ENCODE measurements around the gene MUS81.

MUS81 gene

DNA sequence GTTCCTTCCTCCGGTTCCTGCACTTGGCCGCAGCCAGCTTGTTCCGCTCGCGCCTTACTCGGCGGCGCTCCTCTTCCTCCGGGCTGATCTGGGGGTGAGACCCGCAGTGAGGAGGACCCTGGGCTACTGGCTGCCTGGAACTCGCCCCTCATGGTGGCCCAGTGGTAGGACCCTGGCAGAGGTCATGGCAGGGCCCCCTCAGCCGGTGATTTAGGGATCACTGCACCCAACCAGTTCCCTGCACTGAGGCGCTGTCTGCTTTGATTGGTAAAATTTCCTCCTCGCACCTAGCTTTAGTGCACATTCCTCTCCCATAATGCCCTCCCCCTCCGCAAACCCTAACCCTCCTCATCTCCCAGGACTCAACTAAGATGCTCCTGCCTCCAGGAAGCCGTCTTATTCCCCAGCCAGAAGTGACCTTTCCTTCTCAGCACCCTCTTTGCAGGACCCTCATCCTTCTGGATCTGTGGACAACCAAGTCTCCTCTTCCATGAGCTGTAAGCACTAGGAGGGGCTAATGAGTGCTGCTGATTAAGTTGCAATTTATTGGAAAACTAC, 33.9 kb downstream of the MUS81 start:
- no peak overlapping the region for H3K27ac ChIP-seq (ENCODE audit: low read length)
- H3K4me1 ChIP-seq (ENCODE audit: insufficient read depth, low read length) = peaks cover 47% of the 10 kb centered on the region
- peaks cover 12% of the 10 kb centered on the region for H3K79me2 ChIP-seq (ENCODE audit: insufficient read depth, low read length)
- peaks cover 21% of the 10 kb centered on the region; the same call in 1 of the 2 replicates for H4K20me1 ChIP-seq (ENCODE audit: insufficient read depth, low read length)
- H3K4me2 ChIP-seq (ENCODE audit: insufficient read depth, low read length) = no peak overlapping the region
- no peak overlapping the region for H3K4me3 ChIP-seq (ENCODE audit: low read depth in 1 of 2, low read length in 2 of 2)
- no peaks in the 10 kb centered on the region for H3K9me3 ChIP-seq (ENCODE audit: insufficient read depth, low read length, severe bottlenecking)
- DNase-seq = no peak
- peaks cover 10% of the 10 kb centered on the region for H3K27me3 ChIP-seq (ENCODE audit: insufficient read depth, low read length, poor library complexity)
- no peaks in the 10 kb centered on the region for H3K36me3 ChIP-seq (ENCODE audit: insufficient read depth, low read length)
- no peak overlapping the region for H2AFZ ChIP-seq (ENCODE audit: low read depth, low read length)
- ATAC-seq (ENCODE audit: insufficient read depth, low read depth) = no peak
- no peak overlapping the region for H3K9ac ChIP-seq (ENCODE audit: low read depth, low read length)
- TF ChIP-seq, protein P1, sequence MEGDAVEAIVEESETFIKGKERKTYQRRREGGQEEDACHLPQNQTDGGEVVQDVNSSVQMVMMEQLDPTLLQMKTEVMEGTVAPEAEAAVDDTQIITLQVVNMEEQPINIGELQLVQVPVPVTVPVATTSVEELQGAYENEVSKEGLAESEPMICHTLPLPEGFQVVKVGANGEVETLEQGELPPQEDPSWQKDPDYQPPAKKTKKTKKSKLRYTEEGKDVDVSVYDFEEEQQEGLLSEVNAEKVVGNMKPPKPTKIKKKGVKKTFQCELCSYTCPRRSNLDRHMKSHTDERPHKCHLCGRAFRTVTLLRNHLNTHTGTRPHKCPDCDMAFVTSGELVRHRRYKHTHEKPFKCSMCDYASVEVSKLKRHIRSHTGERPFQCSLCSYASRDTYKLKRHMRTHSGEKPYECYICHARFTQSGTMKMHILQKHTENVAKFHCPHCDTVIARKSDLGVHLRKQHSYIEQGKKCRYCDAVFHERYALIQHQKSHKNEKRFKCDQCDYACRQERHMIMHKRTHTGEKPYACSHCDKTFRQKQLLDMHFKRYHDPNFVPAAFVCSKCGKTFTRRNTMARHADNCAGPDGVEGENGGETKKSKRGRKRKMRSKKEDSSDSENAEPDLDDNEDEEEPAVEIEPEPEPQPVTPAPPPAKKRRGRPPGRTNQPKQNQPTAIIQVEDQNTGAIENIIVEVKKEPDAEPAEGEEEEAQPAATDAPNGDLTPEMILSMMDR (IDR thresholded peaks at IDR 0.05; ENCODE audit: borderline replicate concordance, extremely low read depth, low read length, poor library complexity, severe bottlenecking) = no peak
- no peak for TF ChIP-seq EZH2 (IDR thresholded peaks at IDR 0.05; ENCODE audit: borderline replicate concordance, low read depth, low read length, severe bottlenecking)

DNA sequence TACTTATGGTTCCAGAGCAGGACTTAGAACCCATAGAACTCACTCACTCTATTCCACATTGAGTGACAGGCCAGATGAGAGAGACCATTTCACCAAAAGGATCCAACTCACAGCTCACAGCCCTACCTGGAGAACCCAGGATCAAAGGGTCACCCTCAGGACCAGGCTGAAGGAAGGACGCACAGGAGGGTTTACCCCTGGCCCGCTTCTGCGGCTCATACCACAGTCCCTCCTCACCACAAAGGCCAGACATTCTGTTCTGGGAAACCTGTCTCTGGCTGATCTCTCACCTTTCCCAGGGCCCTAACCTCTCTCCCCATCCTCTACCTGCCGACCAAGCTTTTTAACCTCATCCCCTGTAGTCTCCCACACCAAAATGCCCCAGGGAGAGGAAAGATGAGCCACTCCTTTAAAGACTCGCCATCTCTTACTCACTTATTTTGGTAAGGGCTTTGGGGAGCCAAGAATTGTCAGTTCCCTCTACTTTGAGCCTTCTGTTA, 35.3 kb downstream of the MUS81 start:
- Histone ChIP-seq H3K79me2 (ENCODE audit: insufficient read depth, low read length) (peaks cover 12% of the 10 kb centered on the region), H3K4me1 (ENCODE audit: insufficient read depth, low read length) (peaks cover 49% of the 10 kb centered on the region), H3K36me3 (ENCODE audit: insufficient read depth, low read length) (no peaks in the 10 kb centered on the region), H3K9ac (ENCODE audit: low read depth, low read length) (no peak overlapping the region), H3K4me2 (ENCODE audit: insufficient read depth, low read length) (no peak overlapping the region), H4K20me1 (ENCODE audit: insufficient read depth, low read length) (peaks cover 25% of the 10 kb centered on the region; the same call in 1 of the 2 replicates), H3K27me3 (ENCODE audit: insufficient read depth, low read length, poor library complexity) (peaks cover 24% of the 10 kb centered on the region), H3K4me3 (ENCODE audit: low read depth in 1 of 2, low read length in 2 of 2) (no peak overlapping the region), H3K9me3 (ENCODE audit: insufficient read depth, low read length, severe bottlenecking) (no peaks in the 10 kb centered on the region), H2AFZ (ENCODE audit: low read depth, low read length) (no peak overlapping the region), H3K27ac (ENCODE audit: low read length) (no peak overlapping the region)
- TF ChIP-seq, protein P1 (IDR thresholded peaks at IDR 0.05; ENCODE audit: borderline replicate concordance, extremely low read depth, low read length, poor library complexity, severe bottlenecking) = no peak
- no peak for TF ChIP-seq EZH2 (IDR thresholded peaks at IDR 0.05; ENCODE audit: borderline replicate concordance, low read depth, low read length, severe bottlenecking)
- ATAC-seq (ENCODE audit: insufficient read depth, low read depth) (no peak), DNase-seq (no peak)

DNA sequence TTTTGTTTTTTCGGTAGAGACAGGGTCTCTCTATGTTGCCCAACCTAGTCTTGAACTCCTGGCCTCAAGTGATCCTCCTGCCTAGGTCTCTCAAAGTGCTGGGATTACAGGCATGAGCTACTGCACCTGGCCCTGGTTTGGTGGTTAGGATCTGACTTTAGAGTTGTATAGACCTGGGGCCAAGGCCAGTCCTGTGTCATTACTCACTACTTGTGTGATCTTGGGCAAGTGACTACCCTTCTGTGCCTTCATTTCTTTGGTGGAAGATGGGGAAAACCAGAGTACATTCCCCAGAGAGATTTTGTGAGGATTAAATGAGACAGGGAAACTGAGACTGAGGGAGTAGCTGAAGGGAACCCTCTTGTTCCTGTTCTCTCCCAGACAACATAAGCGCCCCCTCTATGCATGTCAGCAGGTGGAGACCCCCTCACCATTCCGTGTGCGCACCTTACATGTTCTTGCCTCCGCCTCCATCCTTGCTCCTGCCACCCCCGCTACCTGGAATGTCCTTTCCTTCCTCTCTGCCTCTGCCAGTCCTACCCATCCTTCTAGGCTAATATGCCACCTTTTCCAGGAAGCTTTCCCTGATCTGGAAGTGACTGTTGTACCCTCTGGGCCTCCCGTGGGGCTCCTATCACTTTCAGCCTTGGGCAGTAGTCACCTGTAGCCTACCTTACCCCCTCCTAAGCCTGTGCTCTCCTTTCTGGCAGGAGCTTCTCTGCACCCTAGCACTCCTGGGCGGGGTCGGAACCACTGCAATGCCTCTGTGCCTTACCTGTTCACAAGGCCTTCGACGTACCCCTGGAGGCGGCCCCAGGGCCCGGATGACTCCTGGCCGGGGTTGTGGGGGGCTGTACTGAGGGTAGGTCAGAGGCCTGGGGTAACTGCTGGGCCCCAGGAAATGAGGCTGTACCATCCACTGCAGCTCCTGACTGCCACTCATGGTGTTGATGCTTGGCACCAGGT, 36.1 kb downstream of the MUS81 start:
- H3K4me2 ChIP-seq (ENCODE audit: insufficient read depth, low read length) = no peak overlapping the region
- H3K36me3 ChIP-seq (ENCODE audit: insufficient read depth, low read length) = no peaks in the 10 kb centered on the region
- no peak overlapping the region for H3K4me3 ChIP-seq (ENCODE audit: low read depth in 1 of 2, low read length in 2 of 2)
- no peaks in the 10 kb centered on the region for H3K9me3 ChIP-seq (ENCODE audit: insufficient read depth, low read length, severe bottlenecking)
- DNase-seq (no peak), ATAC-seq (ENCODE audit: insufficient read depth, low read depth) (no peak)
- H3K79me2 ChIP-seq (ENCODE audit: insufficient read depth, low read length) = peaks cover 7% of the 10 kb centered on the region
- no peak overlapping the region for H3K9ac ChIP-seq (ENCODE audit: low read depth, low read length)
- peaks cover 22% of the 10 kb centered on the region; the same call in 1 of the 2 replicates for H4K20me1 ChIP-seq (ENCODE audit: insufficient read depth, low read length)
- no peak overlapping the region for H3K27ac ChIP-seq (ENCODE audit: low read length)
- peaks cover 32% of the 10 kb centered on the region for H3K27me3 ChIP-seq (ENCODE audit: insufficient read depth, low read length, poor library complexity)
- peaks cover 42% of the 10 kb centered on the region for H3K4me1 ChIP-seq (ENCODE audit: insufficient read depth, low read length)
- H2AFZ ChIP-seq (ENCODE audit: low read depth, low read length) = no peak overlapping the region
- no peak for TF ChIP-seq EZH2 (IDR thresholded peaks at IDR 0.05; ENCODE audit: borderline replicate concordance, low read depth, low read length, severe bottlenecking)

DNA sequence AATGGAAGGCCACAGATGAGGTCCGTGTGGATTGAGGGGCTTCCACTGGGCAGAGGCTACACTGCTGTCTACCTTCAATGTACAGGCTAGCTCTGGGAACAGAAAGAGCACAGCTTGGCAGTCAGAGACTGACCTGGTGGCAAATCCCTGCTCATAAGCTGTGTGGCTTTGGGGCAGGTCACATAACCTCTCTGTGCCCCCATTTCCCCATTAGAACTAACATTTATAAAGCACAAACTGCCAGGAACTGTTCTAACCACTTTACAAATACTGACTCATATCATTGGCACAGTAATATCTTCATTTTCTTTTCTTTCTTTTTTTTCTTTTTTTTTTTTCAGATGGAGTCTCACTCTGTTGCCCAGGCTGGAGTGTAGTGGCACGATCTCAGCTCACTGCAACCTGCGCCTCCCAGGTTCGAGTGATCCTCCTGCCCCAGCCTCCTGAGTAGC, 36.8 kb downstream of the MUS81 start:
- Histone ChIP-seq H2AFZ (ENCODE audit: low read depth, low read length) (no peak overlapping the region), H3K27ac (ENCODE audit: low read length) (no peak overlapping the region), H3K79me2 (ENCODE audit: insufficient read depth, low read length) (no peaks in the 10 kb centered on the region), H3K27me3 (ENCODE audit: insufficient read depth, low read length, poor library complexity) (peaks cover 39% of the 10 kb centered on the region), H3K4me1 (ENCODE audit: insufficient read depth, low read length) (peaks cover 34% of the 10 kb centered on the region), H3K9ac (ENCODE audit: low read depth, low read length) (no peak overlapping the region), H3K4me3 (ENCODE audit: low read depth in 1 of 2, low read length in 2 of 2) (no peak overlapping the region), H3K36me3 (ENCODE audit: insufficient read depth, low read length) (no peaks in the 10 kb centered on the region), H4K20me1 (ENCODE audit: insufficient read depth, low read length) (peaks cover 15% of the 10 kb centered on the region; the same call in 1 of the 2 replicates), H3K9me3 (ENCODE audit: insufficient read depth, low read length, severe bottlenecking) (no peaks in the 10 kb centered on the region), H3K4me2 (ENCODE audit: insufficient read depth, low read length) (no peak overlapping the region)
- TF ChIP-seq EZH2 (IDR thresholded peaks at IDR 0.05; ENCODE audit: borderline replicate concordance, low read depth, low read length, severe bottlenecking) = no peak
- TF ChIP-seq, protein P1 (IDR thresholded peaks at IDR 0.05; ENCODE audit: borderline replicate concordance, extremely low read depth, low read length, poor library complexity, severe bottlenecking) = no peak
- DNase-seq = no peak
- ATAC-seq (ENCODE audit: insufficient read depth, low read depth) = no peak
